Measurements from ENCODE around the gene CD74. TPM values are rescaled to one million over a fixed set of nuclear protein-coding genes. Genes with fewer than 3 reads are reported as not detected.
A peak's percentile ranks its signal among the peaks of the same experiment; 100 is the strongest.

Gene CD74
- total and polyA plus RNA-seq, 2 of the 8 experiments (the other 6 are each of a cell fraction or from before 2014, with no cell fraction given): 45.9 to 61.0 TPM

DNA sequence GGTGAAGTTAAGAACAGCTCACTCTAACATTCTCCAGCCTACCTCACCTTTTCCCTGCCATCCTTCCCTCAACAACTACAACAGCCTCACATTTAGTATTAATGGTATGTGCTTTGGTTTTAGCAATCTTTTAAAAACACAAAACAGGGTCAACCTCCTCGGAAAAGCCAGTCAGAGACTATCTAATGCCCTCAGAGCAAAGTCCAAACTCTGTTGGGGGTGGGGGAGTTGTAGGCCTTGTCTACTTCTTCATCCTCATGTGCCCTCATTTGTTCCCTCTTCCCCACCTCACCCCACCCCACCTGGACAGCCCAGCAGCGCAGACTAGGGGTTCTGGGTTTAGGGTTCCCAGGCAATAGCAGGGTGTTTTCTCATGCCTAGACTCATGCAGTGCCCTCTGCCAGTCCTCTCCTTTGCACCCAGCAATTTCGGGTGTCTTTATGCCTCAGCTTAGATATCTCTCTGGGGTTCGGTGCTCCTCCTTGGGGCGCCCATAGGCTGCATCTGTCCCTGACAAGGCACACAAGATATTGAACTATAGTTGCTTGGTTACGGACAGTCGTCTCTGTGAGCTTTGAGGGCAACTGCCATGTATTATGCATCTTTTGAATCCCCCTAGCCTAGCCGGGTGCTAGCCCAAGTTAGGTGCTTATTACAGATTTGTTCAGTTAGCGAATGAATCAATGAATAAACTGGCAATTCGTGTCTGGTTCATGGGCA is 56.0 kb downstream of the CD74 start:
- DNase-seq (ENCODE audit: low read depth in 1 of 2, low spot score in 2 of 2): no peak
- FAIRE-seq: no peak
- Histone ChIP-seq H4K5ac (ENCODE audit: insufficient read length, low read depth, low read length) (no peak overlapping the region), H3K36me3 (ENCODE audit: control insufficient read depth in 2 of 4, insufficient read depth in 4 of 4, low read length in 3 of 4) (peaks cover 11 to 20% (median 16%) of the 10 kb centered on the region in 4 experiments), H3K9ac (replicated peaks in 1 of 4; ENCODE audit: extremely low read depth in 1 of 4, low read depth in 3 of 4, low read length in 3 of 4) (no peak overlapping the region), H4K91ac (replicated peaks; ENCODE audit: insufficient read length, low read length) (peak overlapping the region; percentile 83), H3K4me3 (ENCODE audit: extremely low read depth in 1 of 4, insufficient read depth in 2 of 4, low read depth in 3 of 4, low read length in 4 of 4) (peak overlapping the region; percentile 33 to 99 (median 64); a peak in 6 of 8 replicates), H2BK12ac (ENCODE audit: low read depth, low read length) (peak overlapping the region; percentile 60; the same call in 1 of the 2 replicates), H3K4me1 (replicated peaks in 1 of 4; ENCODE audit: control insufficient read depth in 3 of 4, insufficient read depth in 4 of 4, low read length in 3 of 4) (peaks cover 0 to 7% (median 2%) of the 10 kb centered on the region in 4 experiments; a peak in 4 of 7 replicates), H2BK5ac (ENCODE audit: low read depth, low read length) (peak overlapping the region; percentile 15; the same call in 1 of the 2 replicates), H3K79me2 (ENCODE audit: control insufficient read depth in 1 of 2, insufficient read depth in 2 of 2, low read length in 2 of 2) (peaks cover 18 to 40% of the 10 kb centered on the region in 2 experiments), H2BK120ac (replicated peaks; ENCODE audit: low read depth, low read length) (no peak overlapping the region), H4K20me1 (replicated peaks in 1 of 2; ENCODE audit: control insufficient read depth in 1 of 2, insufficient read depth in 2 of 2, low read length in 2 of 2) (peaks cover 0 to 17% of the 10 kb centered on the region in 2 experiments), H3K27me3 (replicated peaks in 1 of 4; ENCODE audit: control insufficient read depth in 3 of 4, extremely low read depth in 1 of 4, insufficient read depth in 3 of 4, low read length in 3 of 4) (no peaks in the 10 kb centered on the region), H3K79me1 (ENCODE audit: low read depth, low read length) (peaks cover 18% of the 10 kb centered on the region), H3K14ac (ENCODE audit: insufficient read length) (no peak overlapping the region), H3K4me2 (ENCODE audit: insufficient read depth in 1 of 2, low read depth in 2 of 2, low read length in 2 of 2) (peak overlapping the region; percentile 66 to 77), H3K23ac (ENCODE audit: insufficient read length) (no peak overlapping the region), H2AFZ (ENCODE audit: low read length) (peak overlapping the region; percentile 91), H2AK5ac (ENCODE audit: low read depth, low read length) (no peak overlapping the region), H3K4ac (replicated peaks; ENCODE audit: insufficient read length, low read depth, low read length) (no peak overlapping the region), H3K9me3 (ENCODE audit: insufficient read depth in 2 of 2, low read depth in 1 of 2, low read length in 1 of 2) (no peaks in the 10 kb centered on the region), H4K8ac (ENCODE audit: extremely low read depth, insufficient read depth, low read length) (no peak overlapping the region), H2BK15ac (ENCODE audit: low read length) (no peak overlapping the region; the same call in 1 of the 2 replicates), H3K23me2 (ENCODE audit: low read depth, low read length) (0 out of 2 replicates have a peak, but pooled peaks cover 8% of the 10 kb centered on the region), H2BK20ac (ENCODE audit: low read length) (no peak overlapping the region), H3K18ac (ENCODE audit: extremely low read depth, low read length) (no peak overlapping the region), H3K27ac (ENCODE audit: low read depth, low read length) (no peak overlapping the region), H3K56ac (replicated peaks; ENCODE audit: insufficient read length, low read depth, low read length) (no peak overlapping the region)
- 76% methylated on average over 10 of the region's 10 CpGs; no CpG with 5 or more reads in 1 of the 2 experiments for WGBS, 2 experiments (ENCODE audit: extremely low coverage in 1 of 2, insufficient coverage in 1 of 2, insufficient read length in 1 of 2, insufficient replicate concordance in 2 of 2, low coverage in 1 of 2, low lambda C conversion rate in 2 of 2, missing lambda C conversion rate in 1 of 2)
- CTCF ChIA-PET (ENCODE audit: partially characterized antibody): interaction anchor here (0.9 to 1.8 kb wide), 5 partner anchors 30 to 138 kb away, joined by 3 to 5 read pairs (median 3); partner anchors contain the start of gene RPS14
- TF ChIP-seq YY1 (IDR thresholded peaks at IDR 0.05; ENCODE audit: low read depth, low read length): no peak
- POLR2A ChIA-PET (ENCODE audit: partially characterized antibody): interaction anchor here (0.5 to 32.3 kb wide), 9 partner anchors 11 to 93 kb away, joined by 3 to 455 read pairs (median 14); partner anchors contain the start of genes ARSI and RPS14
